H1 (cell line): Measurements from ENCODE around the gene YAP1. TPM values are rescaled to one million over a fixed set of nuclear protein-coding genes. Genes with fewer than 3 reads are reported as not detected.

Source experiments
- CTCF ChIA-PET: fragments of 300-600 bp; sonication (Branson Sonifier 250); formaldehyde crosslinking; loops from one replicate; lab custom pipeline; 2021; ENCODE audit not compliant: partially characterized antibody; lab: Charles Lee
- POLR2A ChIA-PET: fragments of 300-600 bp; sonication (Branson Sonifier 250); formaldehyde crosslinking; loops from one replicate; lab custom pipeline; 2021; ENCODE audit warnings: inconsistent platforms; ENCODE audit not compliant: partially characterized antibody; lab: Charles Lee
- DNase-seq, 2 experiments: peaks; one replicate each; pipeline versions ENCODE4 v3.0.0 to v3.0.0-alpha.2; 2010 to 2022; ENCODE audit warnings: low spot score in 2 of 2, low read depth in 1 of 2, mixed read lengths in 1 of 2
- FAIRE-seq: peaks from 2 replicates; lab custom pipeline; 2011; peaks lifted over from hg19 to GRCh38; lab: Jason Lieb, UNC
- H2AFZ ChIP-seq: 2 replicates; pipeline ENCODE4 v1.8.1; 2012; ENCODE audit warnings: low read length, inconsistent platforms
- H2AK5ac ChIP-seq: 2 replicates; pipeline ENCODE4 v1.6.1; 2013; ENCODE audit warnings: low read depth, low read length
- H2BK120ac ChIP-seq: replicated peaks from 2 replicates; pipeline ENCODE3; 2013; ENCODE audit warnings: low read depth, low read length, inconsistent platforms
- H2BK12ac ChIP-seq: 2 replicates; pipeline ENCODE4 v1.6.1; 2013; ENCODE audit warnings: low read depth, low read length
- H2BK15ac ChIP-seq: 2 replicates; pipeline ENCODE4 v1.6.1; 2013; ENCODE audit warnings: low read length
- H2BK20ac ChIP-seq: 2 replicates; pipeline ENCODE4 v1.6.1; 2013; ENCODE audit warnings: low read length
- H2BK5ac ChIP-seq: 2 replicates; pipeline ENCODE4 v1.6.1; 2013; ENCODE audit warnings: low read depth, low read length
- H3K14ac ChIP-seq: 2 replicates; pipeline ENCODE4 v1.6.1; 2013; ENCODE audit warnings: inconsistent platforms; ENCODE audit not compliant: insufficient read length
- H3K18ac ChIP-seq: 2 replicates; pipeline ENCODE4 v1.6.1; 2013; ENCODE audit warnings: low read length; ENCODE audit errors: extremely low read depth
- H3K23ac ChIP-seq: 2 replicates; pipeline ENCODE4 v1.6.1; 2013; ENCODE audit warnings: inconsistent platforms; ENCODE audit not compliant: insufficient read length
- H3K23me2 ChIP-seq: 2 replicates; pipeline ENCODE4 v1.6.1; 2013; ENCODE audit warnings: low read depth, low read length
- H3K27ac ChIP-seq: 2 replicates; pipeline ENCODE4 v1.6.1; 2011; ENCODE audit warnings: low read depth, low read length, inconsistent platforms
- H3K27me3 ChIP-seq, 4 experiments: replicated peaks in 1 of 4; 1 replicate in 1 of 4; 2 replicates in 3 of 4; pipeline versions ENCODE4 v1.6.1 to v1.8.1; 2011 to 2013; ENCODE audit warnings: low read length in 3 of 4, mild to moderate bottlenecking in 3 of 4, inconsistent platforms in 2 of 4, mixed read lengths in 2 of 4, moderate library complexity in 1 of 4; ENCODE audit not compliant: control insufficient read depth in 3 of 4, insufficient read depth in 3 of 4; ENCODE audit errors: extremely low read depth in 1 of 4
- H3K36me3 ChIP-seq, 4 experiments: 2 replicates each; pipeline versions ENCODE4 v1.6.1 to v1.8.1; 2011 to 2013; ENCODE audit warnings: mild to moderate bottlenecking in 4 of 4, low read length in 3 of 4, moderate library complexity in 2 of 4, control low read depth in 1 of 4, inconsistent platforms in 1 of 4; ENCODE audit not compliant: insufficient read depth in 4 of 4, control insufficient read depth in 2 of 4
- H3K4ac ChIP-seq: replicated peaks from 2 replicates; pipeline ENCODE3; 2013; ENCODE audit warnings: low read length, low read depth, mixed read lengths, inconsistent platforms; ENCODE audit not compliant: insufficient read length
- H3K4me1 ChIP-seq, 4 experiments: replicated peaks in 1 of 4; 1 replicate in 1 of 4; 2 replicates in 3 of 4; pipeline versions ENCODE4 v1.6.1 to v1.8.1; 2011 to 2013; ENCODE audit warnings: low read length in 3 of 4, inconsistent platforms in 2 of 4, mixed read lengths in 1 of 4; ENCODE audit not compliant: insufficient read depth in 4 of 4, control insufficient read depth in 3 of 4
- H3K4me2 ChIP-seq, 2 experiments: 2 replicates each; pipeline versions ENCODE4 v1.6.1 to v1.8.1; 2011 to 2013; ENCODE audit warnings: low read depth in 2 of 2, low read length in 2 of 2, control low read depth in 1 of 2, inconsistent platforms in 1 of 2, mild to moderate bottlenecking in 1 of 2; ENCODE audit not compliant: insufficient read depth in 1 of 2
- H3K4me3 ChIP-seq, 4 experiments: fragments of 200-600, 300-600 bp in 1 of 4; sonication (generic), shearing (Covaris generic), sonication (Bioruptor Twin) in 1 of 4; 2 replicates each; pipeline versions ENCODE4 v1.5.1 to v1.8.1; 2011 to 2016; ENCODE audit warnings: low read length in 4 of 4, low read depth in 3 of 4, control low read depth in 2 of 4, inconsistent platforms in 2 of 4, mild to moderate bottlenecking in 2 of 4, mixed read lengths in 1 of 4, moderate library complexity in 1 of 4; ENCODE audit not compliant: insufficient read depth in 2 of 4; ENCODE audit errors: extremely low read depth in 1 of 4
- H3K56ac ChIP-seq: replicated peaks from 2 replicates; pipeline ENCODE3; 2013; ENCODE audit warnings: low read depth, mild to moderate bottlenecking, mixed read lengths, low read length, inconsistent platforms; ENCODE audit not compliant: insufficient read length
- H3K79me1 ChIP-seq: 2 replicates; pipeline ENCODE4 v1.6.1; 2013; ENCODE audit warnings: low read depth, low read length, control low read depth
- H3K79me2 ChIP-seq, 2 experiments: 2 replicates each; pipeline versions ENCODE4 v1.6.1 to v1.8.1; 2012 to 2013; ENCODE audit warnings: low read length in 2 of 2, mild to moderate bottlenecking in 2 of 2, inconsistent platforms in 1 of 2; ENCODE audit not compliant: insufficient read depth in 2 of 2, control insufficient read depth in 1 of 2
- H3K9ac ChIP-seq, 4 experiments: replicated peaks in 1 of 4; 1 replicate in 1 of 4; 2 replicates in 3 of 4; pipeline versions ENCODE4 v1.6.1 to v1.8.1; 2011 to 2013; ENCODE audit warnings: low read depth in 3 of 4, low read length in 3 of 4, control low read depth in 2 of 4, mild to moderate bottlenecking in 2 of 4, moderate library complexity in 2 of 4, inconsistent platforms in 1 of 4; ENCODE audit errors: extremely low read depth in 1 of 4
- H3K9me3 ChIP-seq, 2 experiments: 2 replicates each; pipeline versions ENCODE4 v1.6.1 to v1.8.1; 2012 to 2013; ENCODE audit warnings: mild to moderate bottlenecking in 2 of 2, moderate library complexity in 2 of 2, control low read depth in 1 of 2, inconsistent platforms in 1 of 2, low read depth in 1 of 2, low read length in 1 of 2, mixed read lengths in 1 of 2; ENCODE audit not compliant: insufficient read depth in 2 of 2
- H4K20me1 ChIP-seq, 2 experiments: replicated peaks in 1 of 2; 2 replicates each; pipeline versions ENCODE3 to v1.8.1; 2011 to 2013; ENCODE audit warnings: inconsistent platforms in 2 of 2, low read length in 2 of 2, mild to moderate bottlenecking in 1 of 2; ENCODE audit not compliant: insufficient read depth in 2 of 2, control insufficient read depth in 1 of 2
- H4K5ac ChIP-seq: 2 replicates; pipeline ENCODE4 v1.6.1; 2013; ENCODE audit warnings: low read length, low read depth, mixed read lengths, inconsistent platforms; ENCODE audit not compliant: insufficient read length
- H4K8ac ChIP-seq: 2 replicates; pipeline ENCODE4 v1.8.0; 2013; ENCODE audit warnings: mild to moderate bottlenecking, moderate library complexity, low read length, inconsistent platforms; ENCODE audit not compliant: insufficient read depth; ENCODE audit errors: extremely low read depth
- H4K91ac ChIP-seq: replicated peaks from 2 replicates; pipeline ENCODE3; 2013; ENCODE audit warnings: low read length, mixed read lengths, inconsistent platforms; ENCODE audit not compliant: insufficient read length
- FOSL1 ChIP-seq: IDR thresholded peaks from 2 replicates; pipeline ENCODE4 v1.6.1; 2011; ENCODE audit warnings: mild to moderate bottlenecking, low read depth, low read length, moderate library complexity; ENCODE audit not compliant: insufficient read depth
- KDM1A ChIP-seq: fragments of 200-600, 300-600 bp; sonication (generic); IDR thresholded peaks from 2 replicates; pipeline ENCODE4 v1.7.1; 2016; ENCODE audit warnings: mild to moderate bottlenecking, low read length, borderline replicate concordance
- NANOG ChIP-seq: IDR thresholded peaks from 2 replicates; pipeline ENCODE4 v1.6.1; 2011; ENCODE audit warnings: low read length, low read depth, mild to moderate bottlenecking, inconsistent platforms; ENCODE audit not compliant: insufficient read depth, poor library complexity, severe bottlenecking
- POLR2A ChIP-seq, 2 experiments: IDR thresholded peaks; 1 replicate in 1 of 2; 2 replicates in 1 of 2; pipeline ENCODE4 v1.6.1; 2011; ENCODE audit warnings: low read depth in 2 of 2, low read length in 2 of 2, mild to moderate bottlenecking in 2 of 2; ENCODE audit errors: control extremely low read depth in 1 of 2
- POU5F1 ChIP-seq: IDR thresholded peaks from 2 replicates; pipeline ENCODE4 v1.6.1; 2011; ENCODE audit warnings: low read depth, mild to moderate bottlenecking, low read length, moderate library complexity
- SAP30 ChIP-seq: fragments of 300-600 bp; sonication (generic); IDR thresholded peaks from 2 replicates; pipeline ENCODE4 v1.7.1; 2012; ENCODE audit warnings: low read length, moderate library complexity, mild to moderate bottlenecking, inconsistent platforms; ENCODE audit not compliant: insufficient read depth, insufficient replicate concordance
- SRF ChIP-seq: IDR thresholded peaks from 2 replicates; pipeline ENCODE4 v1.6.1; 2011; ENCODE audit warnings: mild to moderate bottlenecking, low read depth, low read length, moderate library complexity
- SUZ12 ChIP-seq: fragments of 200-600 bp; sonication (generic); IDR thresholded peaks from 2 replicates; pipeline ENCODE4 v1.6.1; 2012; ENCODE audit warnings: mild to moderate bottlenecking, inconsistent platforms, low read length, moderate library complexity, mixed read lengths
- TEAD4 ChIP-seq: IDR thresholded peaks from 2 replicates; pipeline ENCODE4 v1.6.1; 2012; ENCODE audit warnings: low read depth, low read length, inconsistent platforms, mixed read lengths
- WGBS, 2 experiments: shearing (Covaris generic) in 1 of 2; methylation state at CpG; one replicate each; pipeline versions ENCODE4 v1.1.6 to v1.1.7; 2013 to 2015; ENCODE audit warnings: low lambda C conversion rate in 2 of 2, mixed read lengths in 2 of 2, inconsistent platforms in 1 of 2, low coverage in 1 of 2, missing lambda C conversion rate in 1 of 2; ENCODE audit not compliant: insufficient replicate concordance in 2 of 2, insufficient coverage in 1 of 2, insufficient read length in 1 of 2; ENCODE audit errors: extremely low coverage in 1 of 2, missing lambda C conversion rate in 1 of 2; 5-methylcytosine and 5-hydroxymethylcytosine counted together
- polyA plus RNA-seq, 7 experiments: library from polyadenylated mRNA; depleted of rRNA in 3 of 7; stranded (reverse) in 5 of 7; unstranded in 2 of 7; fragments of >200 nt in 5 of 7; fragments of 200-250 nt in 2 of 7; gene quantifications; 1 replicate in 5 of 7; 2 replicates in 1 of 7; 4 replicates in 1 of 7; pipeline versions ENCODE4 v1.2.1 to v1.2.3, GENCODE V29; 2011 to 2013; ENCODE audit warnings: missing spikeins in 2 of 7, mixed read lengths in 2 of 7
- total RNA-seq: library from RNA; stranded (reverse); fragmentation: NEBNext Ultra II Directional; extraction: Animal tissue kit (Norgen Biotek cat#: 25700); gene quantifications from 2 replicates; pipeline ENCODE4 v1.2.1, GENCODE V29; 2021

The YAP1 gene
- total and polyA plus RNA-seq, 2 of the 8 experiments (the other 6 are each of a cell fraction or from before 2014, with no cell fraction given) = 62.0 to 108 TPM

- H3K36me3 ChIP-seq = peaks cover 0 to 15% (median 0%) of the 10 kb centered on the region in 4 experiments; a peak in 3 of 8 replicates
- no peak overlapping the region for H2BK20ac ChIP-seq
- H3K27ac ChIP-seq = no peak overlapping the region
- H3K4me1 ChIP-seq = peaks cover 0 to 22% (median 11%) of the 10 kb centered on the region in 4 experiments; a peak in 6 of 7 replicates
- H4K8ac ChIP-seq = no peak overlapping the region
- no peak overlapping the region for H2BK5ac ChIP-seq
- peak; percentile 70 for FAIRE-seq
- H4K91ac ChIP-seq = no peak overlapping the region
- H2AFZ ChIP-seq = no peak overlapping the region
- H4K5ac ChIP-seq = no peak overlapping the region
- peaks cover 0 to 15% of the 10 kb centered on the region in 2 experiments; a peak in 1 of 4 replicates for H3K79me2 ChIP-seq
- H3K14ac ChIP-seq = no peak overlapping the region
- no peak overlapping the region for H2BK15ac ChIP-seq
- no peak overlapping the region for H3K18ac ChIP-seq
- no peak overlapping the region for H3K23ac ChIP-seq
- H3K9ac ChIP-seq = no peak overlapping the region
- peak overlapping the region in 1 of 4 experiments; percentile 48; a peak in 3 of 8 replicates for H3K4me3 ChIP-seq
- no peak overlapping the region for H3K4ac ChIP-seq
- ChIA-PET POLR2A (interaction anchor here (0.6 to 0.8 kb wide), 2 partner anchors 11 to 24 kb away, joined by 3 to 6 read pairs; no protein-coding TSS in a partner anchor), CTCF (interaction anchor here (0.6 kb wide), 1 partner anchor 147 kb away, joined by 3 read pairs; no protein-coding TSS in a partner anchor)
- H4K20me1 ChIP-seq = no peaks in the 10 kb centered on the region
- no peaks in the 10 kb centered on the region for H3K79me1 ChIP-seq
- no peak overlapping the region; the same call in 1 of the 2 replicates for H2BK12ac ChIP-seq
- 15% methylated on average over 2 of the region's 2 CpGs; no CpG with 5 or more reads in 1 of the 2 experiments for WGBS, 2 experiments
- no peak overlapping the region for H2AK5ac ChIP-seq
- H2BK120ac ChIP-seq = no peak overlapping the region
- DNase-seq = peak in 1 of 2 experiments; percentile 10
- H3K27me3 ChIP-seq = no peaks in the 10 kb centered on the region
- H3K4me2 ChIP-seq = peak overlapping the region; percentile 33 to 57; a peak in 2 of 4 replicates
- H3K23me2 ChIP-seq = no peaks in the 10 kb centered on the region
- peaks cover 0 to 2% of the 10 kb centered on the region in 2 experiments; a peak in 1 of 4 replicates for H3K9me3 ChIP-seq
- H3K56ac ChIP-seq = no peak overlapping the region
- peak; percentile 39; the same call in 1 of the 2 replicates for TF ChIP-seq POU5F1
- no peak for TF ChIP-seq SAP30
- no peak for TF ChIP-seq FOSL1
- TF ChIP-seq KDM1A = no peak
- TF ChIP-seq NANOG = peak; percentile 19
- peak; percentile 36; the same call in 1 of the 2 replicates for TF ChIP-seq SRF
- no peak for TF ChIP-seq POLR2A (IDR thresholded peaks at IDR 0.05; ENCODE audit: control extremely low read depth in 1 of 2, low read depth in 2 of 2, low read length in 2 of 2)
- TF ChIP-seq SUZ12 = no peak
- TF ChIP-seq TEAD4 = no peak
These were observed 98.6 kb downstream of the YAP1 start for GRCh38 chr11:102208835-102209234.
